ENCODE measurements around the gene EGLN3.
"Not testable (repeated sequence)": the region's sequence is repeated elsewhere in the genome, so short reads cannot be mapped to it uniquely, and the experiment has no call there.

EGLN3 gene

GRCh38 chr14:33990790-33991189 lies 39.9 kb upstream of the EGLN3 start:
- no peak overlapping the region for H3K27ac ChIP-seq
- TF ChIP-seq, protein P1, sequence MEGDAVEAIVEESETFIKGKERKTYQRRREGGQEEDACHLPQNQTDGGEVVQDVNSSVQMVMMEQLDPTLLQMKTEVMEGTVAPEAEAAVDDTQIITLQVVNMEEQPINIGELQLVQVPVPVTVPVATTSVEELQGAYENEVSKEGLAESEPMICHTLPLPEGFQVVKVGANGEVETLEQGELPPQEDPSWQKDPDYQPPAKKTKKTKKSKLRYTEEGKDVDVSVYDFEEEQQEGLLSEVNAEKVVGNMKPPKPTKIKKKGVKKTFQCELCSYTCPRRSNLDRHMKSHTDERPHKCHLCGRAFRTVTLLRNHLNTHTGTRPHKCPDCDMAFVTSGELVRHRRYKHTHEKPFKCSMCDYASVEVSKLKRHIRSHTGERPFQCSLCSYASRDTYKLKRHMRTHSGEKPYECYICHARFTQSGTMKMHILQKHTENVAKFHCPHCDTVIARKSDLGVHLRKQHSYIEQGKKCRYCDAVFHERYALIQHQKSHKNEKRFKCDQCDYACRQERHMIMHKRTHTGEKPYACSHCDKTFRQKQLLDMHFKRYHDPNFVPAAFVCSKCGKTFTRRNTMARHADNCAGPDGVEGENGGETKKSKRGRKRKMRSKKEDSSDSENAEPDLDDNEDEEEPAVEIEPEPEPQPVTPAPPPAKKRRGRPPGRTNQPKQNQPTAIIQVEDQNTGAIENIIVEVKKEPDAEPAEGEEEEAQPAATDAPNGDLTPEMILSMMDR (conservative IDR thresholded peaks at IDR 0.05) = no peak

- H3K27ac ChIP-seq = no peak overlapping the region
- TF ChIP-seq, protein P1 (conservative IDR thresholded peaks at IDR 0.05) = no peak
These were observed 36.7 kb upstream of the EGLN3 start for GRCh38 chr14:33987565-33988080.

DNA sequence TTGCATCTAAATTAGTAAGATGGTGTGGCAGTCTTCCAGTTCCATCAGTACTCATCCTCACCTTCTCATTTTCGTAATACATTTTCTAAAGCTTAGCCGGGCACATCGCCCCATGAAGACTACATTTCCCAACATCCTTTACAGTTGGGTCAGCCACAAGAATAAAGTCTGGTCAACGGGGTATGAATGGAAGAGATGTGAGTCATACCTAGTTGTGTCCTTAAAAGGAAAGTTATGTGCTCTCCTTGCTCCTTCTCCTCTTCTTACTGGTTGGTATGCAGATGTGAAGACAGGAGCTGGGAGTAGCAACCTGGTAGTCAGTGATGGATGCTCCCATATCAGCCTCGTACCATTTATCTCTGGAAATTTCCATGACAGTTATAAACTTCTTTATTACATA lies 35.9 kb upstream of the EGLN3 start:
- no peak overlapping the region for H3K27ac ChIP-seq
- TF ChIP-seq, protein P1 (conservative IDR thresholded peaks at IDR 0.05) = no peak

- TF ChIP-seq, protein P1 (conservative IDR thresholded peaks at IDR 0.05) = no peak
- no peak overlapping the region for H3K27ac ChIP-seq
These were observed 34.4 kb upstream of the EGLN3 start for GRCh38 chr14:33985242-33985641.

DNA sequence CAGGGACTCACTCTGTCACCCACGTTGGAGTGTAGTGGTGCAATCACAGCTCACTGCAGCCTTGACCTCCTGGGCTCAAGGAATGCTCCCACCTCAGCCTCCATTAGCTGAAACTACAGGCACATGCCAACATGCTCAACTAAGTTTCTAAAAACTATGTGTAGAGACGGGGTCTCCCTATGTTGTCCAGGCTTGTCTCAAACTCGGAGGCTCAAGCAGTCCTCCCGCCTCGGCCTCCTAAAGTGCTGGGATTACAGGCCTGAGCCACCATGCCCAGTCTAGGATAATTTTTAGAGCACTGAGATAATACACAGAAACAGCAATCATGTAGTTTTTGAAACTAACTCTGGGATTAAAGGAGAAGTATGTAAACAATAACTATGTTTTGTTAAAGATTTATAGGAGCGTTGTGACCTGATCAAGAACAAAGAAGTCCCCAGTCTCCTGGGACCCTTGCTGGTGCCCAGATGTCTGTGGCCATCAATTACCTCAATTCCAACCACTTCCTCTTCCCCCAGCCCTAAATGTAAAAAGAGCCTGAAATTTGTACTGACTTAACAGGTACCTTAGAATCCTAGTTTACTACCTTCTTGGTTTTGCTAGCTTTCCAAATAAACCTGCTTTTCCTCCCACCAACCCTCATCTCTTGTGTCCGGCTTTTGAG lies 28.9 kb upstream of the EGLN3 start:
- TF ChIP-seq, protein P1 (conservative IDR thresholded peaks at IDR 0.05) = no peak
- peak overlapping the region; percentile 27; the same call in 1 of the 2 replicates for H3K27ac ChIP-seq

DNA sequence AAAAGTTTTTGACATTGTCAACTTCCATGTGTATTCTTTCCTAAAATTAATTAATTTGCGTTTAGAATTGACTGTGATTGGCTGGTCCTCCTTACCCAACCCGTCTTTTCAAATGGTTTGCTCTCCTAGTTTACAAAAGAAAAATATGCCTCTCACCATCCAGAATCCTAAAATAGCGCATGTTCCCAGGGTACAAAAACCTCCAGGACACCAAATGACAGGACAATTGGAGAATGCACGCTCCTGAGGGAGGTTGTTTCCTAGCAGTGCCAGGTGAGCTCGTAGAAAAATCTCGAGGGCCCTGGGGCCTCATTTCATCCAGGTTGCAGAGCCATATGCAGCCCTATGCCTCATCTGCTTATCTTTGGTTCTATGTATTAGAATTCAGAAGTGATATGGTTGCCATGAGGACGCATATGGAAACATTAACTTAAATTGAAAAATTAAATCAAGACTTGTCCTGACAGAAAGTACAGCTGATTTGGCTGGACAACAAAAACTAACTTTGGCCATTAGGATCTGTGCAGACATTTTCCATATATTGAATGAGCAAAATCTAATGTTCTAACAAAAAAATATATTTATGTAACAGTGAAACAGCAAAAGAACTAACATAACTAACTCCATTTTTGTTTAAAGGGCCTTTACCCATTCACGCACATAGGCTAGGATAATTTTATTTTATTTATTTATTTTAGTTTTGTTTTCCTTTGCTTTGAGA lies 28.2 kb upstream of the EGLN3 start:
- TF ChIP-seq, protein P1 (conservative IDR thresholded peaks at IDR 0.05) = no peak
- peak overlapping the region; percentile 27; the same call in 1 of the 2 replicates for H3K27ac ChIP-seq

- no peak overlapping the region for H3K27ac ChIP-seq
- TF ChIP-seq, protein P1 (conservative IDR thresholded peaks at IDR 0.05) = no peak
These were observed 21.8 kb upstream of the EGLN3 start for GRCh38 chr14:33972583-33973081.

- H3K27ac ChIP-seq = not testable (repeated sequence)
These were observed 19.0 kb upstream of the EGLN3 start for GRCh38 chr14:33969846-33970245.

Measured in VCaP (cell line).